Measurements from ENCODE around the gene CYBRD1. TPM values are rescaled to one million over a fixed set of nuclear protein-coding genes. Genes with fewer than 3 reads are reported as not detected.

Gene CYBRD1
- polyA plus RNA-seq, 1 donor from 2014 or later, result 0.18 TPM

- Mint-ChIP-seq H3K9me3 (peaks cover 2 to 11% (median 3%) of the 10 kb centered on the region in 3 donors), H3K36me3 (no peaks in the 10 kb centered on the region), H3K27me3 (peaks cover 7% of the 10 kb centered on the region), H3K27ac (no peak overlapping the region), H3K4me1 (no peaks in the 10 kb centered on the region), H3K4me3 (no peak overlapping the region)
These were observed 69.8 kb downstream of the CYBRD1 start for GRCh38 chr2:171592036-171592555.

GRCh38 chr2:171595456-171595855 is 73.2 kb downstream of the CYBRD1 start:
- H3K4me1 Mint-ChIP-seq, result peaks cover 0 to 5% (median 0%) of the 10 kb centered on the region in 3 donors
- no peak overlapping the region for H3K27ac Mint-ChIP-seq
- no peak overlapping the region for H3K4me3 Mint-ChIP-seq
- no peaks in the 10 kb centered on the region for H3K36me3 Mint-ChIP-seq
- H3K9me3 Mint-ChIP-seq, result peaks cover 2 to 7% (median 3%) of the 10 kb centered on the region in 3 donors
- H3K27me3 Mint-ChIP-seq, result peaks cover 7% of the 10 kb centered on the region

- H3K9me3 Mint-ChIP-seq, result peaks cover 2 to 5% (median 3%) of the 10 kb centered on the region in 3 donors
- peaks cover 0 to 5% (median 0%) of the 10 kb centered on the region in 3 donors for H3K4me1 Mint-ChIP-seq
- no peaks in the 10 kb centered on the region for H3K36me3 Mint-ChIP-seq
- no peak overlapping the region for H3K4me3 Mint-ChIP-seq
- H3K27ac Mint-ChIP-seq, result no peak overlapping the region
- peaks cover 7% of the 10 kb centered on the region for H3K27me3 Mint-ChIP-seq
These were observed 73.6 kb downstream of the CYBRD1 start for GRCh38 chr2:171595896-171596295.

GRCh38 chr2:171598713-171599319 is 76.5 kb downstream of the CYBRD1 start:
- peaks cover 0 to 2% (median 0%) of the 10 kb centered on the region in 3 donors for H3K9me3 Mint-ChIP-seq
- no peak overlapping the region for H3K27ac Mint-ChIP-seq
- H3K27me3 Mint-ChIP-seq, result peaks cover 3% of the 10 kb centered on the region
- peaks cover 0 to 5% (median 0%) of the 10 kb centered on the region in 3 donors for H3K4me1 Mint-ChIP-seq
- H3K36me3 Mint-ChIP-seq, result no peaks in the 10 kb centered on the region
- no peak overlapping the region for H3K4me3 Mint-ChIP-seq

- Mint-ChIP-seq H3K9me3 (no peaks in the 10 kb centered on the region), H3K4me3 (no peak overlapping the region), H3K36me3 (no peaks in the 10 kb centered on the region), H3K27ac (no peak overlapping the region), H3K27me3 (peaks cover 2% of the 10 kb centered on the region), H3K4me1 (peaks cover 0 to 5% (median 0%) of the 10 kb centered on the region in 3 donors)
These were observed 77.9 kb downstream of the CYBRD1 start for GRCh38 chr2:171600126-171600525.

- Mint-ChIP-seq H3K36me3 (peaks cover 4% of the 10 kb centered on the region), H3K27ac (no peak overlapping the region), H3K4me1 (peaks cover 0 to 5% (median 0%) of the 10 kb centered on the region in 3 donors), H3K4me3 (no peak overlapping the region), H3K9me3 (peaks cover 0 to 1% (median 0%) of the 10 kb centered on the region in 3 donors), H3K27me3 (peaks cover 3% of the 10 kb centered on the region)
These were observed 80.1 kb downstream of the CYBRD1 start for GRCh38 chr2:171602352-171602751.

Other genes starting within 250 kb of the CYBRD1 start
- 99.3 TPM for gene METTL8, start 88.5 kb upstream of the CYBRD1 start, polyA plus RNA-seq
- gene DCAF17, start 88.2 kb upstream of the CYBRD1 start, polyA plus RNA-seq, result 13.3 TPM
- gene DYNC1I2, start 165.0 kb downstream of the CYBRD1 start, polyA plus RNA-seq, result 28.3 TPM